Epithelial cell of esophagus (primary cell): ENCODE data around the gene EXD2.
A peak's percentile ranks its signal among the peaks of the same experiment; 100 is the strongest.

Source experiments
- DNase-seq: peaks from one replicate; pipeline ENCODE4 v3.0.0; 2010; ENCODE audit warnings: low read depth
- H3K4me3 ChIP-seq: 2 replicates; pipeline ENCODE4 v1.5.1; 2011; ENCODE audit warnings: mild to moderate bottlenecking, low read length, control low read depth
- CTCF ChIP-seq: IDR thresholded peaks from 2 replicates; pipeline ENCODE4 v1.5.1; 2011; ENCODE audit warnings: low read depth, mild to moderate bottlenecking, low read length, control low read depth, inconsistent platforms; ENCODE audit not compliant: insufficient read depth; ENCODE audit errors: missing control alignments

The EXD2 gene

GRCh38 chr14:69237142-69237541 lies 45.8 kb downstream of the EXD2 start:
- H3K4me3 ChIP-seq: no peak overlapping the region
- DNase-seq: no peak
- no peak for TF ChIP-seq CTCF

GRCh38 chr14:69237584-69237983 lies 46.3 kb downstream of the EXD2 start:
- no peak overlapping the region for H3K4me3 ChIP-seq
- DNase-seq: no peak
- no peak for TF ChIP-seq CTCF

GRCh38 chr14:69238883-69239282 lies 47.6 kb downstream of the EXD2 start:
- no peak for TF ChIP-seq CTCF
- no peak for DNase-seq
- H3K4me3 ChIP-seq: no peak overlapping the region

GRCh38 chr14:69240527-69241173 lies 49.4 kb downstream of the EXD2 start:
- no peak overlapping the region for H3K4me3 ChIP-seq
- no peak for DNase-seq
- TF ChIP-seq CTCF: no peak

DNA sequence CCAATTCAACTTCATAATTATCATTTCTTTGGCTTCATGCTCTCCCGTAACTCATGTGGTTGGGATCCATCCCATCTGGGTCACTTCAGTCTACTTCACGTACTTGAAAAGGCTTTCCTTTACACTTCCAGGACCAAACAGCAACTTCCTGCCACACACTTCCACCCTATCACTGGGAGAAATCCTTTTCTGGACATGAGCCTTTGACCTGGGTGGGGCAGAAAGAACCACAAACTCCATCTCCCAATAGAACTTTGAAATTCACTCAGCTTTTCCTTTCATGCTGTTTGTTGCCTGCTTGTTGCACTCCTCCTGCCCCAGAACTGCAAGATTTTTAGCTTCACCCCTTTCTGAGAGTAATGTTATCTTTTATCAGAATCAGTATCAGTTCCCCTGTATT lies 50.3 kb downstream of the EXD2 start:
- TF ChIP-seq CTCF: no peak
- H3K4me3 ChIP-seq: no peak overlapping the region
- DNase-seq: no peak

DNA sequence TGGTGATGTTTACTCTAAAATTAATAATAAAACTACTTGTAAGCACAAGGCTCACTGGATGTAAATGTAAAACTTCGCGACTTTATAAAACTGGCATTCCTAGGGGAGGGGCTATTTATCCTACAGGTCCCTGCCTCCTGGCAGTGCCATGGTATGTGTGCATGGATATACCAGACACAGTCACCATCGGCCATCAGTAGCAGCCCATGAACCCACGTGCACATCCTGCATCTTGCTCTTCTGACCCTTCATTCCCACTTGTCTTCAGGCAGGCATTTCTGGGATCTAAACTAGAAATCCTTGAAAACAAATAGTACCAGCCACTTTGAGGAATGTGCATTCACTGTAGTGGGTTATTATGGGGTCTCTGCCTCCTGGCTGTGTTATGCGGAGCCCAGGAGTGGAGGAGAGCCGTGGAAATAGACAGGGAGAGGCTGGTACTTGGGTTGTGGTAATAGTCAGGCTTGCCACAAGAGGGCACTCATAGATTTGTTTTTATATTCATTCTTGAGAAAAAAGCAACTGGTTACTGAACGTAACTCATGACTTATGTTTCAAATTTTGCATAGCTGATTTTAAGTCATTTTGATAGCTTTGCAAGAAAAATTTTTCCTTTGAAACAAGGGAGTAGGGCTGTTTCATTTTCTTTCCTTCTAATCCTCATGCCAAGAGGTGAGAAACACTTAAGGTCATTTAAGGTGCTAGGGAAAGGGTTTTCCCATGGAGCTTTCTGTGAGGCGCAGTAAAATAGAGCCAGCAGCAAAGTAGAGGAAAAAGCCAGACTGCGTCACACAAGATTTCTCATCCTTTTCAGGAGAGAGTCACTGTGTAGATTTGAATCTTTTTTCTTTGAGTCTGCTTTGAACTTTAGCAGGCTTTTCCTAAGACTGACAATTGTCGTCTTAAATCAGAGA lies 51.3 kb downstream of the EXD2 start:
- peak; percentile 65 for DNase-seq
- TF ChIP-seq CTCF: peak; percentile 70
- no peak overlapping the region for H3K4me3 ChIP-seq

GRCh38 chr14:69244946-69245345 lies 53.6 kb downstream of the EXD2 start:
- no peak for DNase-seq
- no peak for TF ChIP-seq CTCF
- H3K4me3 ChIP-seq: no peak overlapping the region
